HCT116 (cell line): Measurements from ENCODE around the gene ORMDL3. TPM values are rescaled to one million over a fixed set of nuclear protein-coding genes. Genes with fewer than 3 reads are reported as not detected.

Experiments used
- ATAC-seq: fragments of 200-7000 bp; cut with Tn5 transposase; 2 replicates; pipeline ENCODE4 v1.9.1; 2020; ENCODE audit warnings: mild to moderate bottlenecking, moderate library complexity
- BruUV-seq: library from RNA; stranded (reverse); fragments of 400-500 nt; replicated peaks from 2 replicates; lab custom pipeline; 2021; lab: Mats Ljungman, UMichigan
- CTCF ChIA-PET: fragments of 300-600 bp; sonication (Branson Sonifier 250); formaldehyde crosslinking; loops from one replicate; lab custom pipeline; 2021; ENCODE audit warnings: antibody characterized with exemption; lab: Charles Lee
- POLR2A ChIA-PET: fragments of 300-600, 350-600 bp; sonication (Branson Sonifier 250); formaldehyde crosslinking; loops from one replicate; lab custom pipeline; 2021; ENCODE audit warnings: antibody characterized with exemption; lab: Charles Lee
- RAD21 ChIA-PET, 2 experiments: fragments of 300-600 bp; sonication (Branson Sonifier 250); formaldehyde crosslinking; loops; one replicate each; lab custom pipeline; 2023; ENCODE audit warnings: low total read pairs in 2 of 2; ENCODE audit not compliant: uncharacterized antibody in 2 of 2, unreplicated experiment in 2 of 2, low non-redundant PET in 1 of 2; lab: Charles Lee
- DNase-seq: peaks from one replicate; pipeline ENCODE4 v3.0.0-alpha.2; 2010; ENCODE audit warnings: low read depth, low spot score
- H2AFZ ChIP-seq: fragments of 200-600 bp; shearing (Covaris generic), sonication (generic); 2 replicates; pipeline ENCODE4 v1.6.1; 2017; ENCODE audit warnings: low read depth, mixed run types, mixed read lengths, antibody characterized with exemption, low read length; ENCODE audit not compliant: poor library complexity, severe bottlenecking
- H3K27ac ChIP-seq: 2 replicates; pipeline ENCODE4 v1.5.1; 2012; ENCODE audit warnings: low read depth, low read length
- H3K27me3 ChIP-seq: fragments of 200-600 bp; sonication (generic); 2 replicates; pipeline ENCODE4 v1.6.1; 2016; ENCODE audit warnings: mixed run types, low read length, mixed read lengths; ENCODE audit not compliant: insufficient read depth
- H3K36me3 ChIP-seq, 2 experiments: fragments of 200-500 bp in 1 of 2; fragments of 200-600 bp in 1 of 2; sonication (Bioruptor generic) in 1 of 2; sonication (generic) in 1 of 2; 2 replicates each; pipeline versions ENCODE4 v1.5.1 to v1.6.1; 2014 to 2016; ENCODE audit warnings: low read length in 2 of 2, inconsistent platforms in 1 of 2, mixed read lengths in 1 of 2, mixed run types in 1 of 2; ENCODE audit not compliant: insufficient read depth in 2 of 2, control insufficient read depth in 1 of 2
- H3K4me1 ChIP-seq, 2 experiments: fragments of 200-600 bp in 1 of 2; sonication (generic) in 1 of 2; 2 replicates each; pipeline versions ENCODE4 v1.5.1 to v1.6.1; 2012 to 2017; ENCODE audit warnings: low read length in 2 of 2, inconsistent platforms in 1 of 2, mild to moderate bottlenecking in 1 of 2, mixed read lengths in 1 of 2, mixed run types in 1 of 2, moderate library complexity in 1 of 2; ENCODE audit not compliant: insufficient read depth in 2 of 2, control insufficient read depth in 1 of 2
- H3K4me2 ChIP-seq: fragments of 200-600 bp; sonication (generic); 2 replicates; pipeline ENCODE4 v1.6.1; 2017; ENCODE audit warnings: mixed run types, low read length, mixed read lengths
- H3K4me3 ChIP-seq, 2 experiments: fragments of 200-600 bp in 1 of 2; sonication (generic) in 1 of 2; replicated peaks in 1 of 2; 2 replicates each; pipeline ENCODE4 v1.5.1; 2011 to 2016; ENCODE audit warnings: low read length in 2 of 2, control low read depth in 1 of 2, low read depth in 1 of 2, mild to moderate bottlenecking in 1 of 2, mixed read lengths in 1 of 2, mixed run types in 1 of 2
- H3K79me2 ChIP-seq: fragments of 200-600 bp; sonication (generic); 2 replicates; pipeline ENCODE4 v1.6.1; 2017; ENCODE audit warnings: mild to moderate bottlenecking, mixed run types, low read length, moderate library complexity, mixed read lengths; ENCODE audit not compliant: insufficient read depth
- H3K9ac ChIP-seq: fragments of 200-600 bp; sonication (generic); 2 replicates; pipeline ENCODE4 v1.6.1; 2016; ENCODE audit warnings: low read length, mixed read lengths
- H3K9me2 ChIP-seq: fragments of 200-600 bp; sonication (generic), shearing (Covaris generic); 2 replicates; pipeline ENCODE4 v1.6.1; 2017; ENCODE audit warnings: mixed run types, mild to moderate bottlenecking, moderate library complexity; ENCODE audit not compliant: insufficient read depth
- H3K9me3 ChIP-seq, 2 experiments: fragments of 200-500 bp in 1 of 2; fragments of 200-600 bp in 1 of 2; sonication (Bioruptor generic) in 1 of 2; sonication (generic) in 1 of 2; 2 replicates each; pipeline ENCODE4 v1.6.1; 2014 to 2017; ENCODE audit warnings: low read length in 2 of 2, mixed read lengths in 2 of 2, inconsistent platforms in 1 of 2, low read depth in 1 of 2, mild to moderate bottlenecking in 1 of 2, mixed run types in 1 of 2, moderate library complexity in 1 of 2; ENCODE audit not compliant: control insufficient read depth in 1 of 2, insufficient read depth in 1 of 2
- H4K20me1 ChIP-seq: fragments of 200-600 bp; sonication (generic), shearing (Covaris generic); 2 replicates; pipeline ENCODE4 v1.6.1; 2017; ENCODE audit warnings: mixed run types, mild to moderate bottlenecking, moderate library complexity; ENCODE audit not compliant: insufficient read depth
- CBX3 ChIP-seq: IDR thresholded peaks from 2 replicates; pipeline ENCODE4 v1.6.1; 2012; ENCODE audit warnings: low read depth
- ELF1 ChIP-seq: IDR thresholded peaks from 2 replicates; pipeline ENCODE4 v1.6.1; 2012; ENCODE audit warnings: low read depth, borderline replicate concordance
- EZH2 ChIP-seq: fragments of 200-600 bp; sonication (generic); IDR thresholded peaks from 2 replicates; pipeline ENCODE4 v1.6.1; 2017; ENCODE audit warnings: antibody characterized with exemption, mixed run types
- JUND ChIP-seq: IDR thresholded peaks from 2 replicates; pipeline ENCODE4 v1.6.1; 2012
- RAD21 ChIP-seq: IDR thresholded peaks from 2 replicates; pipeline ENCODE4 v1.6.1; 2012; ENCODE audit warnings: low read depth, mild to moderate bottlenecking
- SP1 ChIP-seq: IDR thresholded peaks from 2 replicates; pipeline ENCODE4 v1.6.1; 2012; ENCODE audit warnings: low read depth
- SRF ChIP-seq: IDR thresholded peaks from 2 replicates; pipeline ENCODE4 v1.6.1; 2012; ENCODE audit warnings: low read depth
- ZFX ChIP-seq: fragments of 450-650 bp; IDR thresholded peaks from 2 replicates; pipeline ENCODE4 v1.6.1; 2017
- ZNF274 ChIP-seq: fragments of 200-500 bp; sonication (Bioruptor generic); IDR thresholded peaks from 2 replicates; pipeline ENCODE4 v1.6.1; 2014; ENCODE audit warnings: mild to moderate bottlenecking, low read depth, low read length, inconsistent platforms
- intact Hi-C: fragments of 100-400 bp; cut with micrococcal nuclease; formaldehyde crosslinking; loops from 2 replicates; pipeline ENCODE4 v1.10.0; 2022
- total RNA-seq: library from RNA; stranded (reverse); gene quantifications from one replicate; pipeline ENCODE4 v1.2.1, GENCODE V29; 2021; ENCODE audit not compliant: unreplicated experiment
- TF ChIP-seq, protein P1 (sequence below): IDR thresholded peaks from 2 replicates; pipeline ENCODE4 v1.6.1; 2011; ENCODE audit warnings: mild to moderate bottlenecking, low read length, moderate library complexity; ENCODE audit not compliant: insufficient replicate concordance; ENCODE audit errors: extremely low read depth
- TF ChIP-seq, protein P2 (sequence below), 3 experiments: fragments of 200-600 bp in 1 of 3; sonication (generic) in 1 of 3; IDR thresholded peaks in 2 of 3; conservative IDR thresholded peaks in 1 of 3; 2 replicates each; pipeline ENCODE4 v1.5.1; 2012 to 2017; ENCODE audit warnings: low read depth in 2 of 3, low read length in 2 of 3, antibody characterized with exemption in 1 of 3, borderline replicate concordance in 1 of 3, control low read depth in 1 of 3, mild to moderate bottlenecking in 1 of 3, mixed read lengths in 1 of 3, mixed run types in 1 of 3, moderate library complexity in 1 of 3; ENCODE audit not compliant: insufficient read depth in 1 of 3

The ORMDL3 gene
- total RNA-seq, 1 experiment from 2014 or later = 46.9 TPM

GRCh38 chr17:39935909-39936308, 8.5 kb upstream of the ORMDL3 start:
- no peak overlapping the region for H3K27ac ChIP-seq
- no peaks in the 10 kb centered on the region for H3K27me3 ChIP-seq
- no peaks in the 10 kb centered on the region for H3K9me3 ChIP-seq
- no peaks in the 10 kb centered on the region for H3K9me2 ChIP-seq
- TF ChIP-seq SRF (no peak), EZH2 (no peak), CBX3 (no peak), ELF1 (no peak), JUND (no peak), SP1 (no peak), RAD21 (no peak), ZNF274 (no peak), ZFX (no peak)
- TF ChIP-seq, protein P1, sequence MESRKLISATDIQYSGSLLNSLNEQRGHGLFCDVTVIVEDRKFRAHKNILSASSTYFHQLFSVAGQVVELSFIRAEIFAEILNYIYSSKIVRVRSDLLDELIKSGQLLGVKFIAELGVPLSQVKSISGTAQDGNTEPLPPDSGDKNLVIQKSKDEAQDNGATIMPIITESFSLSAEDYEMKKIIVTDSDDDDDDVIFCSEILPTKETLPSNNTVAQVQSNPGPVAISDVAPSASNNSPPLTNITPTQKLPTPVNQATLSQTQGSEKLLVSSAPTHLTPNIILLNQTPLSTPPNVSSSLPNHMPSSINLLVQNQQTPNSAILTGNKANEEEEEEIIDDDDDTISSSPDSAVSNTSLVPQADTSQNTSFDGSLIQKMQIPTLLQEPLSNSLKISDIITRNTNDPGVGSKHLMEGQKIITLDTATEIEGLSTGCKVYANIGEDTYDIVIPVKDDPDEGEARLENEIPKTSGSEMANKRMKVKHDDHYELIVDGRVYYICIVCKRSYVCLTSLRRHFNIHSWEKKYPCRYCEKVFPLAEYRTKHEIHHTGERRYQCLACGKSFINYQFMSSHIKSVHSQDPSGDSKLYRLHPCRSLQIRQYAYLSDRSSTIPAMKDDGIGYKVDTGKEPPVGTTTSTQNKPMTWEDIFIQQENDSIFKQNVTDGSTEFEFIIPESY = no peak
- TF ChIP-seq, protein P2, sequence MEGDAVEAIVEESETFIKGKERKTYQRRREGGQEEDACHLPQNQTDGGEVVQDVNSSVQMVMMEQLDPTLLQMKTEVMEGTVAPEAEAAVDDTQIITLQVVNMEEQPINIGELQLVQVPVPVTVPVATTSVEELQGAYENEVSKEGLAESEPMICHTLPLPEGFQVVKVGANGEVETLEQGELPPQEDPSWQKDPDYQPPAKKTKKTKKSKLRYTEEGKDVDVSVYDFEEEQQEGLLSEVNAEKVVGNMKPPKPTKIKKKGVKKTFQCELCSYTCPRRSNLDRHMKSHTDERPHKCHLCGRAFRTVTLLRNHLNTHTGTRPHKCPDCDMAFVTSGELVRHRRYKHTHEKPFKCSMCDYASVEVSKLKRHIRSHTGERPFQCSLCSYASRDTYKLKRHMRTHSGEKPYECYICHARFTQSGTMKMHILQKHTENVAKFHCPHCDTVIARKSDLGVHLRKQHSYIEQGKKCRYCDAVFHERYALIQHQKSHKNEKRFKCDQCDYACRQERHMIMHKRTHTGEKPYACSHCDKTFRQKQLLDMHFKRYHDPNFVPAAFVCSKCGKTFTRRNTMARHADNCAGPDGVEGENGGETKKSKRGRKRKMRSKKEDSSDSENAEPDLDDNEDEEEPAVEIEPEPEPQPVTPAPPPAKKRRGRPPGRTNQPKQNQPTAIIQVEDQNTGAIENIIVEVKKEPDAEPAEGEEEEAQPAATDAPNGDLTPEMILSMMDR (IDR thresholded peaks at IDR 0.05 in 2 of 3, conservative IDR thresholded peaks at IDR 0.05 in 1 of 3; ENCODE audit: borderline replicate concordance in 1 of 3, insufficient read depth in 1 of 3, low read depth in 2 of 3, low read length in 2 of 3) = no peak
- ChIA-PET RAD21 (no interaction called here), CTCF (no interaction called here), POLR2A (no interaction called here)
- H3K4me1 ChIP-seq = peaks cover 11 to 16% of the 10 kb centered on the region in 2 experiments
- H3K79me2 ChIP-seq = no peaks in the 10 kb centered on the region
- ATAC-seq (peak; percentile 59), DNase-seq (no peak)
- no peaks in the 10 kb centered on the region for H3K36me3 ChIP-seq
- peak overlapping the region; percentile 50 for H3K4me2 ChIP-seq
- BruUV-seq = no TSS peak
- no peak overlapping the region for H2AFZ ChIP-seq
- no peak overlapping the region for H3K4me3 ChIP-seq
- no peak overlapping the region for H3K9ac ChIP-seq
- intact Hi-C loops = no loop called here
- no peaks in the 10 kb centered on the region for H4K20me1 ChIP-seq
